Measurements from ENCODE around the gene AGPAT4. TPM values are rescaled to one million over a fixed set of nuclear protein-coding genes. Genes with fewer than 3 reads are reported as not detected.
"Not testable (repeated sequence)": the region's sequence is repeated elsewhere in the genome, so short reads cannot be mapped to it uniquely, and the experiment has no call there.

Gene AGPAT4
- total RNA-seq, 1 donor: 3.3 TPM

- H3K4me1 ChIP-seq (ENCODE audit: insufficient read depth, low read length): peaks cover 4% of the 10 kb centered on the region
- H3K9me3 ChIP-seq (ENCODE audit: low read depth, low read length): no peaks in the 10 kb centered on the region
- H3K27me3 ChIP-seq (ENCODE audit: insufficient read depth, low read length): no peaks in the 10 kb centered on the region
- no peak overlapping the region for H3K4me3 ChIP-seq (ENCODE audit: low read length)
Measured at GRCh38 chr6:161192636-161193411, 81.0 kb downstream of the AGPAT4 start.

GRCh38 chr6:161191671-161192070 lies 82.2 kb downstream of the AGPAT4 start:
- no peak overlapping the region for H3K4me3 ChIP-seq (ENCODE audit: low read length)
- no peaks in the 10 kb centered on the region for H3K9me3 ChIP-seq (ENCODE audit: low read depth, low read length)
- H3K4me1 ChIP-seq (ENCODE audit: insufficient read depth, low read length): no peaks in the 10 kb centered on the region
- no peaks in the 10 kb centered on the region for H3K27me3 ChIP-seq (ENCODE audit: insufficient read depth, low read length)

GRCh38 chr6:161191007-161191406 lies 82.9 kb downstream of the AGPAT4 start:
- Histone ChIP-seq H3K4me1 (ENCODE audit: insufficient read depth, low read length) (no peaks in the 10 kb centered on the region), H3K4me3 (ENCODE audit: low read length) (no peak overlapping the region), H3K9me3 (ENCODE audit: low read depth, low read length) (no peaks in the 10 kb centered on the region), H3K27me3 (ENCODE audit: insufficient read depth, low read length) (no peaks in the 10 kb centered on the region)

DNA sequence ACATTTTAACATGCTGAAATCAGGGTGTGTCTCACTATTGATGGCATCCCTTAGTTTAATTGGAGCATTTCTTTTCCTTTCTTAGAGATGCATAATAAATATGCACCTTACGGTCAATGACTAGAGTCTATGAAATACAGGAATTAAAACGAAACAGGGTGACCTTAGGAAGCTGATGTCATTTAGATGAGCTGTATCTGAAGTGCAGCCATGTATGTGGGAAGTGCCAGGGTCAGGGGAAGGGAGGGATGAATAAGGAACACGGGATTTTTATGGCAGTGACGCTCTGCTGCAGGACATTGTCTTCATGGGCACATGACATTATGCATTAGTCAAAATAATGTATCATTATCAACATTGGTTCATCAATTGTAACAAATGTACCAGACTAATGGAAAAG lies 84.0 kb downstream of the AGPAT4 start:
- Histone ChIP-seq H3K4me1 (ENCODE audit: insufficient read depth, low read length) (no peaks in the 10 kb centered on the region), H3K27me3 (ENCODE audit: insufficient read depth, low read length) (no peaks in the 10 kb centered on the region), H3K9me3 (ENCODE audit: low read depth, low read length) (no peaks in the 10 kb centered on the region), H3K4me3 (ENCODE audit: low read length) (no peak overlapping the region)

DNA sequence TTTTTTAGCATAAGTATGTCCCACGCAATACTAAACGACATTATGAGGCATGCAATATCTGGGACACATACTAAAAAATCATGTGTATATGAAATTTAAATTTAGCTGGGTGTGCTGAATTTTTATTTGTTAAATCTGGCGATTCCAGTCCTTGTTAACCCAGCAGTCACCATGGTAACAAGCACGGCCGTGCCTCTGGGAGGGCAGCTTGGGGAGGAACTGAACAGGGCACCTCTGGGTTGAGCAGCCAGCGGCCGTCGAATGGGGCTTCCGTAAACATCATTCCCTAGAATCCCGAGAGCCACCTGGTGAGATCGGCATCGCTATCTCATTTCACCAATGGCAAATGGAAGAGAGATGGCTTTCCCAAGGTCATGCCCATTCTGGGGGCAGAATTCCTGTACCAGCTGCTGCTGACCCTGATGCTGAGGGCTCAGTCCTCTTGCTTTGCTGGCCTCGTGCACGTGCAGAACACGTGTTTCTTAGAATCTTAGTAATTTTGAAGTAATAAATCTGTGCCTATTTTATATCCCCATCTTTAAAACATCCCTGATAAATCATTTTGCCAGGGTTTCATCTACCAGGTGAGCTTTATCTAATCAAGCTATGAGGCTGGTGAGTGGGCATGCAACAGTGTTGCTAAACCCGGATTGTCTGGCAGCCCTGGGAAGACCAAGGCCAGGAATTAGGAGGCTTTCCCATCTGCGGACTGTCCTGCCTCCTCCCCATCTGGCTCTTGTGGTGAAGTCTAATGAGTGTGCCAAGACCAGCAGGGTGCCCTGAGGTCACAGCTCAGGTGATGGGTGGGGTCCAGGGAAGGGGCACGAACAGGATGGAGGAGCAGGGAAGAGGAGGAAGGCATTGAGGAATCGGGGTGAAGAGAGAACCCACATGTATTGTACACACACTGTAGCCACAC lies 85.1 kb downstream of the AGPAT4 start:
- Histone ChIP-seq H3K9me3 (ENCODE audit: low read depth, low read length) (no peaks in the 10 kb centered on the region), H3K27me3 (ENCODE audit: insufficient read depth, low read length) (no peaks in the 10 kb centered on the region), H3K4me3 (ENCODE audit: low read length) (no peak overlapping the region), H3K4me1 (ENCODE audit: insufficient read depth, low read length) (no peaks in the 10 kb centered on the region)

GRCh38 chr6:161186173-161186769 lies 87.6 kb downstream of the AGPAT4 start:
- H3K27me3 ChIP-seq (ENCODE audit: insufficient read depth, low read length): no peaks in the 10 kb centered on the region
- no peaks in the 10 kb centered on the region for H3K9me3 ChIP-seq (ENCODE audit: low read depth, low read length)
- no peak overlapping the region for H3K4me3 ChIP-seq (ENCODE audit: low read length)
- H3K4me1 ChIP-seq (ENCODE audit: insufficient read depth, low read length): no peaks in the 10 kb centered on the region

- Histone ChIP-seq H3K4me1 (ENCODE audit: insufficient read depth, low read length) (no peaks in the 10 kb centered on the region), H3K9me3 (ENCODE audit: low read depth, low read length) (no peaks in the 10 kb centered on the region), H3K4me3 (ENCODE audit: low read length) (no peak overlapping the region), H3K27me3 (ENCODE audit: insufficient read depth, low read length) (no peaks in the 10 kb centered on the region)
Measured at GRCh38 chr6:161181121-161181520, 92.7 kb downstream of the AGPAT4 start.

GRCh38 chr6:161178155-161178554 lies 95.7 kb downstream of the AGPAT4 start:
- H3K9me3 ChIP-seq (ENCODE audit: low read depth, low read length); H3K27me3 ChIP-seq (ENCODE audit: insufficient read depth, low read length); H3K4me3 ChIP-seq (ENCODE audit: low read length); H3K4me1 ChIP-seq (ENCODE audit: insufficient read depth, low read length): not testable (repeated sequence)

GRCh38 chr6:161176428-161176827 lies 97.4 kb downstream of the AGPAT4 start:
- not testable (repeated sequence) for H3K4me3 ChIP-seq (ENCODE audit: low read length); H3K4me1 ChIP-seq (ENCODE audit: insufficient read depth, low read length); H3K27me3 ChIP-seq (ENCODE audit: insufficient read depth, low read length); H3K9me3 ChIP-seq (ENCODE audit: low read depth, low read length)

GRCh38 chr6:161172769-161173168 lies 101.1 kb downstream of the AGPAT4 start:
- not testable (repeated sequence) for H3K27me3 ChIP-seq (ENCODE audit: insufficient read depth, low read length); H3K4me3 ChIP-seq (ENCODE audit: low read length); H3K9me3 ChIP-seq (ENCODE audit: low read depth, low read length)
- peaks cover 26% of the 10 kb centered on the region for H3K4me1 ChIP-seq (ENCODE audit: insufficient read depth, low read length)

DNA sequence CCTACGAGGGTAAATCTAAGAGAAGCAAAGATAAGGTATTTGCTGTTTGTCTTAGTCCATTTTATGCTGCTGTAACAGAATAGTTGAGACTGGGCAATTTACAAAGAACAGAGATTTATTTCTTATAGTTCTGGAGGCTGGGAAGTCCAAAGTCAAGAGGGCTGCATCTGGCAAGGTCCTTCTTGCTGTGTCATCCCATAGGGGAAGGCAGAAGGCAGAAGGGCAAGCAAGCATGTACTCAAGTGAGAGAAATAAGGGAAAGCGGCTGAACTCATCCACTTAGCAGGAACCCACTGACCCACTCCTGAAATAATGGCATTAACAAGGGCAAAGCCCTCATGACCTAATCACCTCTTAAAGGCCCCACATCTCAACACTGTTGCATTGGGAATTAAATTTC lies 102.7 kb downstream of the AGPAT4 start:
- peaks cover 26% of the 10 kb centered on the region for H3K4me1 ChIP-seq (ENCODE audit: insufficient read depth, low read length)

DNA sequence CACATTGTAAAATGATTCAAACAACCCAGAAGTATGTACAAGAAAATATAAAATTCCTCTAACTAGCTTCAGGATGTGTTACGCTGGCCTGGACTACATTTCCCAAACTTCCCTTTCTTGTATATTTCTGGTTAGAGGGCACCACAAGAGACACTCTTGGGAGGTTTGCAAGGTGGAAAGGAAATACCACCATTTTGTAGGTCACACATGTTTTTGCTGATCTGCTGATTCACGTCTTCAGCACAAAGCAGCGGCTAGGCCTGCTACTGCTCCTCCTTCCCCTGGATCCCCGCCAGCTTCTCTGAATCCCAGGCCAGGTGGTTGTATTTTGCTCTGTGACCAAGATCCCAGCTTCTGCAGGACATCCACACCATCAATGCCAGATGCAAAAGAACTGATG lies 104.2 kb downstream of the AGPAT4 start:
- Histone ChIP-seq H3K4me3 (ENCODE audit: low read length) (no peak overlapping the region), H3K9me3 (ENCODE audit: low read depth, low read length) (no peaks in the 10 kb centered on the region), H3K4me1 (ENCODE audit: insufficient read depth, low read length) (peaks cover 26% of the 10 kb centered on the region), H3K27me3 (ENCODE audit: insufficient read depth, low read length) (no peaks in the 10 kb centered on the region)

More for the DNA sequence above, 102.7 kb downstream of the AGPAT4 start:
- no peaks in the 10 kb centered on the region for H3K27me3 ChIP-seq (ENCODE audit: insufficient read depth, low read length)
- H3K4me3 ChIP-seq (ENCODE audit: low read length): no peak overlapping the region
- no peaks in the 10 kb centered on the region for H3K9me3 ChIP-seq (ENCODE audit: low read depth, low read length)

DNA sequence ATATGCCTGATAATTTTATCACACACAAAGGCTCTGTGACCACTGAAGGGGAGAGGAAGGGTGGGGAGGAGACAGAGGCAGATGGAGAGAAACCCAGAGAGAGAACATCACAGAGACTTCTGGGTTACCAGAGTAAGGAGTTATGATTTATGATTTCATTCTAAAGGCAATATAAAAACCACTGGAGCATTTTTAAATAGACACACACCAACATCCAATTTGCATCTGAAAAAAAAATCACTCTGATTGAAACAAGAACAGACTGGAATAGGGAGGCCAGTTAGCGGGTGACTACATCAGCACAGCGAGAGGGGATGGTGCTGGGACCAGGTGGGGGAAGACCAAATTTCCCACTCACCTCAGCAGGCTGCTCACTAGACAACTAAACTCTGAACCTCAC lies 104.8 kb downstream of the AGPAT4 start:
- no peak overlapping the region for H3K4me3 ChIP-seq (ENCODE audit: low read length)
- H3K9me3 ChIP-seq (ENCODE audit: low read depth, low read length): no peaks in the 10 kb centered on the region
- H3K27me3 ChIP-seq (ENCODE audit: insufficient read depth, low read length): no peaks in the 10 kb centered on the region
- H3K4me1 ChIP-seq (ENCODE audit: insufficient read depth, low read length): peaks cover 26% of the 10 kb centered on the region

DNA sequence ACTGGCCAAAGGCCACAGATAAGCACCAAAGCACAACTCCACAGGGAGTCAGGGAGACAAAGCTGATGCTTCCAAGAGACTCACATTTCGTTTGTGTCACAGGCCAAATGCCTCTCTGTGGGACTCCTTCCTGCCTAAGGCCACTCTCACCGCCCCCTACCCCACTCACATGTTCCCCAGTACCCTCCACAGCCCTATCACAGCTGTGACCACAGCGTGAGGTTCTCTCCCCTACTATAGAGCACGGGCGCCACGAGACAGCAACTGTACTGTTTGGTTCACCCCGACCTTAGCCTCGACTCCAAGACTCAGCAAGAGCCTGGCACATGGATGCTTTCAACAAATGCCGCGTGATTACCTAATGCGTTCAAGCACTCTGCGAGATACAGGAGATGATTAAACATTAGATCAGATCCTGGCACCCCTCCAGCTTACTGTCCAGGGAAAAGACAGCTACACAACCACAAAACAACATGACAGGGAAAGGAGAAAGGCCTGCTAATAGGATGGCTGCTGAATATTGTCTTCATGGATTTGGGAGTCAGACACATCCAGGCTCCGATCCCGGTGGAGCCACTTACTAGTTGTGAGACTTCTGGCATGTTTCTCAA lies 105.5 kb downstream of the AGPAT4 start:
- no peaks in the 10 kb centered on the region for H3K27me3 ChIP-seq (ENCODE audit: insufficient read depth, low read length)
- H3K4me1 ChIP-seq (ENCODE audit: insufficient read depth, low read length): peaks cover 26% of the 10 kb centered on the region

GRCh38 chr6:161166677-161167076 lies 107.2 kb downstream of the AGPAT4 start:
- Histone ChIP-seq H3K4me1 (ENCODE audit: insufficient read depth, low read length) (peaks cover 26% of the 10 kb centered on the region), H3K9me3 (ENCODE audit: low read depth, low read length) (no peaks in the 10 kb centered on the region), H3K4me3 (ENCODE audit: low read length) (no peak overlapping the region), H3K27me3 (ENCODE audit: insufficient read depth, low read length) (no peaks in the 10 kb centered on the region)

More for the DNA sequence above, 105.5 kb downstream of the AGPAT4 start:
- H3K4me3 ChIP-seq (ENCODE audit: low read length): no peak overlapping the region
- no peaks in the 10 kb centered on the region for H3K9me3 ChIP-seq (ENCODE audit: low read depth, low read length)
